ENCODE data around the gene NUDT3.

DNA sequence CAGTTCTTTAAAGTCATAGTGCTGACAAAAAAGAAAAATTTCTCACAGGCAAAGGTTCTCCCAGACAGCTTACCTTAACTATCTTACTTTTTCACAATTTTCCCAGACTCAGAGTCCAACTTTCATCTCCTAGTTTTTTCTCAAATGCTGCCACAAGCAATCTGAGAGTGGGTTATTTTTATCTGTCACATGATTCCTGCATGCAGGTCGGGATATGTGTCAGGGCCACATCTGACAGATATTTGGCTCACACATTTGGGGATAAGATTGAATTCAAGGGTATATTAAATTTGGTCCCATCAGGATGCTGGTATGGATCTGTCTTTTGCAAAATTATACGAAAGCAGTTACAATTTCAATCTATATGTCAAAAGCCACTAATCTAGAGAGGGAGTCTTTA is 93.5 kb downstream of the NUDT3 start:
- TF ChIP-seq CTCF (IDR thresholded peaks at IDR 0.05; ENCODE audit: insufficient read depth, low read depth, low read length) (no peak), EZH2 (IDR thresholded peaks at IDR 0.05; ENCODE audit: insufficient read depth, low read length) (no peak)

Measured in astrocyte (in vitro differentiated cells and primary cell).